Osteocyte (in vitro differentiated cells): Measurements from ENCODE around the gene NRXN3. TPM values are rescaled to one million over a fixed set of nuclear protein-coding genes. Genes with fewer than 3 reads are reported as not detected.

Experiments
- DNase-seq: peaks from one replicate; pipeline ENCODE4 v3.0.0; 2021; ENCODE audit warnings: mixed read lengths; ENCODE audit not compliant: unreplicated experiment; ENCODE audit errors: extremely low spot score
- H3K27ac Mint-ChIP-seq: one replicate; pipeline ENCODE4 v1.8.0; 2021; ENCODE audit warnings: mild to moderate bottlenecking, mixed read lengths; ENCODE audit not compliant: unreplicated experiment
- H3K27me3 Mint-ChIP-seq: one replicate; pipeline ENCODE4 v1.8.0; 2021; ENCODE audit warnings: mixed read lengths; ENCODE audit not compliant: unreplicated experiment
- H3K36me3 Mint-ChIP-seq: one replicate; pipeline ENCODE4 v1.8.0; 2021; ENCODE audit warnings: mixed read lengths; ENCODE audit not compliant: unreplicated experiment
- H3K4me1 Mint-ChIP-seq: one replicate; pipeline ENCODE4 v1.8.0; 2021; ENCODE audit warnings: mixed read lengths; ENCODE audit not compliant: unreplicated experiment
- H3K4me3 Mint-ChIP-seq: one replicate; pipeline ENCODE4 v1.8.0; 2021; ENCODE audit warnings: mild to moderate bottlenecking, moderate library complexity, mixed read lengths; ENCODE audit not compliant: unreplicated experiment
- H3K9me3 Mint-ChIP-seq: one replicate; pipeline ENCODE4 v1.8.0; 2021; ENCODE audit warnings: mixed read lengths; ENCODE audit not compliant: unreplicated experiment
- CTCF ChIP-seq: fragments of 200-600 bp; sonication (generic); IDR thresholded peaks from 2 replicates; pipeline ENCODE4 v1.5.0; 2021; ENCODE audit warnings: antibody characterized with exemption, mild to moderate bottlenecking, moderate library complexity
- total RNA-seq: library from RNA; stranded (reverse); gene quantifications from 2 replicates; pipeline ENCODE4 v1.2.1, GENCODE V29; 2021

NRXN3 gene
- total RNA-seq, 1 donor from 2014 or later = 26.5 TPM

GRCh38 chr14:78921856-78922255 is 751.7 kb downstream of the NRXN3 start:
- Mint-ChIP-seq H3K4me1 (peaks cover 13% of the 10 kb centered on the region), H3K27me3 (no peaks in the 10 kb centered on the region), H3K36me3 (no peaks in the 10 kb centered on the region), H3K27ac (peak overlapping the region; percentile 33), H3K4me3 (no peak overlapping the region), H3K9me3 (no peaks in the 10 kb centered on the region)
- no peak for DNase-seq
- no peak for TF ChIP-seq CTCF

- Mint-ChIP-seq H3K36me3 (no peaks in the 10 kb centered on the region), H3K27ac (no peak overlapping the region), H3K4me1 (peaks cover 3% of the 10 kb centered on the region), H3K4me3 (no peak overlapping the region), H3K9me3 (peaks cover 7% of the 10 kb centered on the region), H3K27me3 (no peaks in the 10 kb centered on the region)
- no peak for DNase-seq
- TF ChIP-seq CTCF = no peak
Observed at GRCh38 chr14:78927261-78927660, 757.1 kb downstream of the NRXN3 start.

- no peak for DNase-seq
- no peaks in the 10 kb centered on the region for H3K36me3 Mint-ChIP-seq
- no peak for TF ChIP-seq CTCF
Observed at GRCh38 chr14:78933166-78933565, 763.0 kb downstream of the NRXN3 start.

GRCh38 chr14:78933948-78934524 is 763.9 kb downstream of the NRXN3 start:
- TF ChIP-seq CTCF = peak; percentile 66
- H3K9me3 Mint-ChIP-seq = peaks cover 4% of the 10 kb centered on the region
- DNase-seq = no peak
- no peaks in the 10 kb centered on the region for H3K36me3 Mint-ChIP-seq
- peaks cover 9% of the 10 kb centered on the region for H3K27me3 Mint-ChIP-seq
- no peak overlapping the region for H3K27ac Mint-ChIP-seq
- H3K4me3 Mint-ChIP-seq = no peak overlapping the region
- H3K4me1 Mint-ChIP-seq = no peaks in the 10 kb centered on the region

More at GRCh38 chr14:78933166-78933565, 763.0 kb downstream of the NRXN3 start:
- no peaks in the 10 kb centered on the region for H3K4me1 Mint-ChIP-seq
- peaks cover 7% of the 10 kb centered on the region for H3K9me3 Mint-ChIP-seq
- no peak overlapping the region for H3K27ac Mint-ChIP-seq
- H3K27me3 Mint-ChIP-seq = peaks cover 9% of the 10 kb centered on the region
- no peak overlapping the region for H3K4me3 Mint-ChIP-seq

- Mint-ChIP-seq H3K9me3 (no peaks in the 10 kb centered on the region), H3K4me3 (no peak overlapping the region), H3K27ac (no peak overlapping the region), H3K36me3 (no peaks in the 10 kb centered on the region), H3K4me1 (no peaks in the 10 kb centered on the region), H3K27me3 (peaks cover 23% of the 10 kb centered on the region)
- no peak for DNase-seq
- TF ChIP-seq CTCF = no peak
Observed at GRCh38 chr14:78946949-78947348, 776.8 kb downstream of the NRXN3 start.
